ENCODE measurements around the gene CPT1C.
A peak's percentile ranks its signal among the peaks of the same experiment; 100 is the strongest.

Gene CPT1C

GRCh38 chr19:49660338-49660961, 30.5 kb upstream of the CPT1C start:
- no peak for DNase-seq (ENCODE audit: low read depth in 2 of 2, low spot score in 1 of 2)

GRCh38 chr19:49662011-49662410, 28.9 kb upstream of the CPT1C start:
- DNase-seq (ENCODE audit: low read depth in 2 of 2, low spot score in 1 of 2): no peak

GRCh38 chr19:49663224-49663623, 27.7 kb upstream of the CPT1C start:
- no peak for DNase-seq (ENCODE audit: low read depth in 2 of 2, low spot score in 1 of 2)

GRCh38 chr19:49664171-49665035, 26.5 kb upstream of the CPT1C start:
- DNase-seq (ENCODE audit: low read depth in 2 of 2, low spot score in 1 of 2): peak; percentile 83 to 89

GRCh38 chr19:49665036-49665350, 25.9 kb upstream of the CPT1C start:
- DNase-seq (ENCODE audit: low read depth in 2 of 2, low spot score in 1 of 2): no peak

GRCh38 chr19:49665351-49666119, 25.4 kb upstream of the CPT1C start, which contains the start of the genes BCL2L12 and IRF3:
Gene BCL2L12, plus strand, starts transcription at chr19:49665933. Its CDS starts 760 bp downstream, at chr19:49666693.
Gene IRF3, minus strand, starts transcription at chr19:49665857. Its CDS starts 1,019 bp downstream, at chr19:49664838.
- peak; percentile 97 to 99 for DNase-seq (ENCODE audit: low read depth in 2 of 2, low spot score in 1 of 2)

- DNase-seq (ENCODE audit: low read depth in 2 of 2, low spot score in 1 of 2): no peak
Observed at GRCh38 chr19:49666120-49666444, 24.8 kb upstream of the CPT1C start.

GRCh38 chr19:49667473-49667872, 23.4 kb upstream of the CPT1C start:
- DNase-seq (ENCODE audit: low read depth in 2 of 2, low spot score in 1 of 2): no peak

GRCh38 chr19:49669516-49669915, 21.4 kb upstream of the CPT1C start:
- no peak for DNase-seq (ENCODE audit: low read depth in 2 of 2, low spot score in 1 of 2)

- DNase-seq (ENCODE audit: low read depth in 2 of 2, low spot score in 1 of 2): peak; percentile 48 to 63
Observed at GRCh38 chr19:49672131-49672919, 18.6 kb upstream of the CPT1C start.

GRCh38 chr19:49676136-49676783, 14.7 kb upstream of the CPT1C start:
- no peak for DNase-seq (ENCODE audit: low read depth in 2 of 2, low spot score in 1 of 2)

GRCh38 chr19:49676784-49677230, 14.1 kb upstream of the CPT1C start:
- peak; percentile 96 for DNase-seq (ENCODE audit: low read depth in 2 of 2, low spot score in 1 of 2)

- DNase-seq (ENCODE audit: low read depth in 2 of 2, low spot score in 1 of 2): peak in 1 of 2 donors; percentile 26
Observed at GRCh38 chr19:49677231-49677900, 13.6 kb upstream of the CPT1C start, which contains the start of gene PRMT1. Gene PRMT1, plus strand, starts transcription at chr19:49677271. Its CDS starts 10 bp downstream, at chr19:49677281.

- DNase-seq (ENCODE audit: low read depth in 2 of 2, low spot score in 1 of 2): peak; percentile 56 to 69
Observed at GRCh38 chr19:49677901-49678674, 12.8 kb upstream of the CPT1C start.

GRCh38 chr19:49678985-49679770, 11.7 kb upstream of the CPT1C start:
- DNase-seq (ENCODE audit: low read depth in 2 of 2, low spot score in 1 of 2): no peak

GRCh38 chr19:49679771-49680413, 11.0 kb upstream of the CPT1C start:
- DNase-seq (ENCODE audit: low read depth in 2 of 2, low spot score in 1 of 2): no peak

GRCh38 chr19:49680421-49681351, 10.2 kb upstream of the CPT1C start:
- peak; percentile 81 to 94 for DNase-seq (ENCODE audit: low read depth in 2 of 2, low spot score in 1 of 2)

Data from stimulated activated CD8-positive, alpha-beta memory T cell treated with anti-CD3 and anti-CD28 coated beads, Interleukin-4, amount 100 ng/mL, for 4 hours (primary cell).